Right forelimb (tissue), 1 donor: ENCODE measurements around the gene CXCL16.

Experiments used
- DNase-seq: peaks from one replicate; pipeline ENCODE4 v3.0.0-alpha.2; 2018

The CXCL16 gene

DNA sequence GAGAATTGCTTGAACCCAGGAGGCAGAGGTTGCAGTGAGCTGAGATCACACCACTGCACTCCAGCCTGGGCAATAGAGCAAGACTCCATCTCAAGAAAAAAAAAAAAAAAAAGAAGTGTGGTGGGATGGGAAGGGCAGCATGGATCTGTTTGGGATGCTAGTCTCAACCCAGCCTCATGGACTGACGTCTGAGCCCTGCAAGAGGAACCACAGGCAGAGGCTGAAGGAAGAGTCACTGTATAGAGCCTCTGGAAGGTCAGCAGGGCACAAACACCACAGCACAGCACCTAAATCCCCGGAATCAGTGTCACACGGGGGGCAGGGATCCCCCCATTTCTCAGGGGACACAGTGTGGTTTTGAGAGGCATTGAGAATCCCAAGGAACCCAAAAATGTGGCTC is 10.9 kb upstream of the CXCL16 start:
- no peak for DNase-seq

DNA sequence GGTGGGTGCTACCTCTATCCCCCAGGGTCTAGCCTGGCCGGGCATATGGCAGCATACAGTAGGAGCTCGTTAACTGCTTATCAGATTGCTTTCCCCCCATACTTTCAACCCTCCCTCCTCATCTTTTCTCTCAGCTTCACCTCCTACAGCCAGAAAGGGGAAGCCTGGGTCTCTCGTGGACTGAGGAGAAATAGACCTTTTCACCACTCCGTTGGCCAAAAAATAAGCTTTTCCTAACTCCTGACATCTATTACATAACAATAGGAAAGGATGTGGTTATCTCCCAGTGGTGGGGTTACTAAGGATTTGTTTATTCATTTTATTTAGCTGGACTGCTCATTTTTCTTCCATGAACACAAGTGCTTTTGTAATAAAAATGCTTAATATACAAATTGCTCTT is 9.0 kb upstream of the CXCL16 start:
- DNase-seq: no peak

DNA sequence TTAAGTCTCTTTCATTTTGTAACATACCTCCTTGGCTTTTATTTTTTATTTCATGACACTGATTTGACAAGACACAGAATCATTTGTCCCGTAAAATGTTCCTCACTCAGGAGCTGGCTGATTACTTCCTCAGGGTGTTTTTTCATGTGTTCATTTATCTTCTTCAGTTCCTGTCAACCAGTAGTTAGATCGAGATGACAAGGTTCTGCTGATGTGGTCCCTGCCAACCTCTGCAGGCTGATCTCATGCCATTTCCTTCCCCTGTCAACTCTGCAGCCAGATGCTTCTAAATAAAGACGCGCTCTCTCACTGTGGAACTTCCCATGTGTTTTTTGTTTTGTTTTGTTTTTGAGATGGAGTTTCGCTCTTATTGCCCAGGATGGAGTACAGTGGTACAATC is 8.1 kb upstream of the CXCL16 start:
- no peak for DNase-seq

DNA sequence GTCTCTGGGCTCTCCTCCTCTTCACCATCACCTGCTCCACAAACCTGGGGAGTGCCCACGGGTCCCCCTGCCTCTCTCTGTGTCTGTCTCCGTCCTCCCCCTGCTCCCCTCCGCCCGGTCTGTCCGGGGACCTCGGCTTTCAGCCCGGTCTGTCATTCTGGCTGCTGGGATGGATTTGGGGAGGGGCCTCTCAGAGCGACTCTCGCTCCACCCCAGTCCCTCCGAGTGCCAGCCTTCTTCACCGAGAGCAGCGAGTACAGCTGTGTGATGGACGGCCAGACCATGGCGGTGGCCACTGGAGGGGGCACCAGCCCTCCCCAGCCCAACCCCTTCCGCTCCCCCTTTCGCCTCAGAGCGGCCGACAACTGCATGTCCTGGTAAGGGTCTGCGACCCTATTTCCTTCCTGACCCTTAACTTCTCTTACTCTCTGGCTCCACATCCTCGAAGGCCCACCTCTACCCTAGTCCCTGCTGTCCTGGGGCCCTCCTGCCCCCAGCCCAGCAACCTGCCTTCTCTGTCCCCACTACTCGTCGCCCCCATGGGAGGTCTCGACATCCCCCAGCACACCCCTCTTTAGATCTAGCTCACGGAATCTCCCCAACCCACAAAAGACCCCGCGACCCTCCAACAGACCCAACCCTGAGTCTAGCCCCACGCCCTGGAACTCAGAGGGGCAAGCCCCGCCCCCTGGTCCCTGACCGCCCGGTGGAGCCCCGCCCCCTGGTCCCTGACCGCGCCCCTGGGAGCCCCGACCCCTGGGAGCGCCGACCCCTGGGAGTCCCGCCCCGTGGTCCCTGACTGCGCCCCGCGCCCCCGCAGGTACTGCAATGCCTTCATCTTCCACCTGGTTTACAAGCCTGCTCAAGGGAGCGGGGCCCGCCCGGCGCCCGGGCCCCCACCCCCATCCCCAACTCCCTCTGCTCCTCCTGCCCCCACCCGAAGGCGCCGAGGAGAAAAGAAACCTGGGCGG is 5.6 kb upstream of the CXCL16 start:
- no peak for DNase-seq

DNA sequence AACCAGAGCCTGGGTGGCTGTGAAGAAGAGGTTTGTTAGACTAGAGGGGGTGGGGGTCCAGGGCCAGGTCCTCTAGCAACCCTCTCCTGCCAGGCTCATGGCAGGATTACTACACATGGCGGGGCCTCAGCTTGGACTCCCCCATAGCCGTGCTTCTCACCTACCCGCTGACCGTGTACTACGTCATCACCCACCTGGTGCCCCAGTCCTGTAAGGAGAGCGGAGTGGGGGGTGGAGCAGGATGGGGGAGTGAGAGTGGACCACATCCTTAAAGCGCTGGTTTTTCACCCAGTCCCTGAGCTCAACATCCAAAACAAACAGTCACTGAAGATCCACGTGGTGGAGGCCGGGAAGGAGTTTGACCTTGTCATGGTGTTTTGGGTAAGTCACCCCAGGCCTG is 4.2 kb upstream of the CXCL16 start:
- no peak for DNase-seq

DNA sequence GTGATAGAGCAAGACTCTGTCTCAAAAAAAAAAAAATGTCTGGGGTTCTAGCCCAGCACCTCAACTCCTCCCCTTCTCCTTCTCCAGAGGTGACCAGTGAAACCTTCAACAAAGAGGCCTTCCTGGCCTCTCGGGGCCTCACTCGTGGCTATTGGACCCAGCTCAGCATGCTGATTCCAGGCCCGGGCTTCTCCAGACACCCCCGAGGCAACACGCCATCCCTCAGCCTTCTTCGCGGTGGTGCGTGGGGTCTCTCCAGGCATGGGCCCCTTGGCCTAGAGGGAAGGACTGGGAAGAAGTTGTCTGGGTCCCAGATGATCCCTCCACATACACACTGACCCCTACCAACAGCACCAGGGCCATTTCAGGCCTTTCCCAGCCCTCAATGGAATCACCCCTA is 3.5 kb upstream of the CXCL16 start:
- DNase-seq: no peak

DNA sequence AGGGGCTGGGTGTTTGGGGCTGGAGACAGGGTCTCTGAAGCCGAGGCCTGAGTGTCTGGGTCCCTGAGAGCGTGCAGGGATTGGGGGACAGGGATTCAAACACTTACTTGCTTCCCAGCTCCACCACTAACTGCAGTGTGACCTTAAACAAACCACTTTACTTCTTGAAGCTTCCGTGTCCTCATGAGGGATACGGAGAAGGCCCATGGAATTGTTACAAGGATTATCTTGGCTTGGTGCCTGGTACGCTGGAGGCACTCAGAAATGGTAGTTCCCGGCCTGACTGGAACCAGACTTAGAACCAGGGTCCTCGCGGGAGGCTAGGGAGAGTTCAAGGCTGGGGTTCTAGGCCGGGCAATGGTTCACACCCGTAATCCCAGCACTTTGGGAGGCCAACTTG is 2.9 kb upstream of the CXCL16 start:
- DNase-seq: no peak

DNA sequence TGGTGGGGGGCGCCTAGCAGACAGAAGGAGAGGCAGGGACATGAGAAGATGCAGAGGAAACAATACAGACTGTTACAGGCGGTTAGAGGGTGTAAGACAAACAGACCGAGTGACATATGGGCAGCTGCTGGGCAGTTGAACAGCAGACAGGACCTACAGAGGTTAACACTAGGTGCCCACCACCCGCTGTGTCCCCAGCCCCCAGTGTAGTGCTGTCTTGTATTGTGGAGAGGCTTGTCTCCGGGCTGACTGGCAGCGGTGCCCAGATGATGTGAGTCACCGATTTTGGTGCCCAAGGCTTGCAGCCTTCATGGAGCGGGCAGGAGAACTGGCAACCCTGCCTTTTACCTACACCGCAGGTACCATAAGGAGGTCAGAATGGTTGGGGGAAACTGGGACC is 2.4 kb upstream of the CXCL16 start:
- DNase-seq: no peak

DNA sequence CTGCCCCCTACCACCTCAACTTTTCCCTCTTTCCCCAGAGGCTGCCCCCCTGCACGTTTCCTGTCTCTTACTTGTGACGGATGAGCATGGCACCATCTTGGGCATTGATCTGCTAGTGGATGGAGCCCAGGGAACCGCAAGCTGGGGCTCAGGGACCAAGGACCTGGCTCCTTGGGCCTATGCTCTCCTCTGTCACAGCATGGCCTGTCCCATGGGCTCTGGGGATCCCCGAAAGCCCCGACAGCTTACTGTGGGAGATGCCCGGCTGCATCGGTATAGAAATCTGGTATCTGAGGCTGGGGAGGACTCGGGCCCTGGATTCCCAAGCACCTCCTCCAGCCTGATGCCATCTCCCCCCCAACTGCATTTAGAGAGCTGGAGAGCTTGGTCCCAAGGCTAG is 1.8 kb upstream of the CXCL16 start:
- no peak for DNase-seq

DNA sequence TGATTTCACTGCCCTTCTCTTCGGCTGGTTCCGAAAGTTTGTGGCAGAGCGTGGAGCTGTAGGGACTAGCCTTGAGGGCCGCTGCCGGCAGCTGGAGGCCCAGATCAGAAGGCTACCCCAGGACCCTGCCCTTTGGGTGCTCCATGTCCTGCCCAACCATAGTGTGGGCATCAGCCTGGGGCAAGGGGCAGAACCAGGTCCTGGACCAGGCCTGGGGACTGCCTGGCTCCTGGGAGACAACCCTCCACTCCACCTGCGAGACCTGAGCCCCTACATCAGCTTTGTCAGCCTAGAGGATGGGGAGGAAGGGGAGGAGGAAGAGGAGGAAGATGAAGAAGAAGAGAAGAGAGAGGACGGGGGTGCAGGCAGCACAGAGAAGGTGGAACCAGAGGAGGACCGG is 856 bp upstream of the CXCL16 start:
- DNase-seq: no peak

DNA sequence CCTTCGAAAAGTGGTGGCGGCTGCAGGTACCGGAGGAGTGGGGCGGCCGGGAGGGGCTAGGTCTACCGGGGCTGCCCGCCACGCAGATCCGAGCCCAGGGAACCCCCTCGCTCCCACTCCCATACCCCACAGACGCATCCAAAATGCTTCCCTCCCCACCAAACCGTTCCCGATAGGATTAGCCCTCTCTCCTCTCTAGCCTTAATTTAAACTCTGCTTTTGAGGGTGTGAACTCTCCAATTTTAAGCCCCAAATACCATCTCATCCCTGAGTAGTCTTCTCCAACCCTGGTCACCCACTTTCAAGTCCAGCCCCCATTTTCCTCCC is 260 bp upstream of the CXCL16 start:
- DNase-seq: no peak

DNA sequence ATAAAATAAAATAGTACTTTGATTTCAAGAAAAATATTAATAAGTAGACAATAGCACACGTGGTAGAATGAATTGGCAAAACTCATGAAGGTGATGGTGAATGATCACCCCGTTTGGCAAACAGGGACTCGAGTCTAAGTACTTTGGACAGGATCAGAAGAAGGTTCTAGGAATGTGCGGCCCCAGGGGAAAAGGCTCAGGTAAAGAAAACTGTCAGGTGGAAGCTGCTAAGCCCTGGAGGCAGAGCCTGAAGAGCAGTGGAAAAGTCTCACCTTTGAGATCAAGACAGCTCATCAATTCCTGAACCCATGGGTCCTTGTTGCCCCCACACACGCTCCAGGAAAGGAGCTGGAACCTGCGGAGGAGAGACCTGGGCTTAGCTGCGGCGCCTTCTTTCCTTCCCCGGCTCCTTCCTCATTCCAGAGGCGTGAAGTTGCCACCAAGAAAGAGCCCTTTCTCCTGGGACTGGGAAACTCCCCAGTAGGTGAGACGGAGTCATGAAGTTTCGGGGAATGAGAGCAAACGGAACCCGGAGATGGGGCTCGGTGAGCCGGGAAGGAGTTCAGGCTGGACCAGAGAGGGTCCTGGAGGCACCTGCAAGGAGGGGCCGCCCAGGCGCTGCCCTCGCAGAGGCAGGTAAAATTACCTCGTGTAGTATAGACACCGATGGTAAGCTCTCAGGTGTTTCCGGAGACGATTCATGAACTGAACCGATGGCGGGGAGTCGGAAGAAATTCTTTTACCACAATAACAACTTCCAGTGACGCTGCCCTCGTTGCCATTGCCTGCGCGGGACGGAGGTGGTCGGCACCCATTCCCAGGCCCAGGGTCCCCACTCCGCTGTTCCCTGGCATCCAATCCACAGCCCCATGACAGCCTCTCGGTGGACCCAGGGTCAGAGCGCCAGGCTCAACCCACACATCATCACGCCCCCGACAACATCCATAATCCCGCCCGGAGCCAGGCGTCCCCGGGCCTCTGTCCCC is 1.3 kb downstream of the CXCL16 start:
- DNase-seq: no peak

DNA sequence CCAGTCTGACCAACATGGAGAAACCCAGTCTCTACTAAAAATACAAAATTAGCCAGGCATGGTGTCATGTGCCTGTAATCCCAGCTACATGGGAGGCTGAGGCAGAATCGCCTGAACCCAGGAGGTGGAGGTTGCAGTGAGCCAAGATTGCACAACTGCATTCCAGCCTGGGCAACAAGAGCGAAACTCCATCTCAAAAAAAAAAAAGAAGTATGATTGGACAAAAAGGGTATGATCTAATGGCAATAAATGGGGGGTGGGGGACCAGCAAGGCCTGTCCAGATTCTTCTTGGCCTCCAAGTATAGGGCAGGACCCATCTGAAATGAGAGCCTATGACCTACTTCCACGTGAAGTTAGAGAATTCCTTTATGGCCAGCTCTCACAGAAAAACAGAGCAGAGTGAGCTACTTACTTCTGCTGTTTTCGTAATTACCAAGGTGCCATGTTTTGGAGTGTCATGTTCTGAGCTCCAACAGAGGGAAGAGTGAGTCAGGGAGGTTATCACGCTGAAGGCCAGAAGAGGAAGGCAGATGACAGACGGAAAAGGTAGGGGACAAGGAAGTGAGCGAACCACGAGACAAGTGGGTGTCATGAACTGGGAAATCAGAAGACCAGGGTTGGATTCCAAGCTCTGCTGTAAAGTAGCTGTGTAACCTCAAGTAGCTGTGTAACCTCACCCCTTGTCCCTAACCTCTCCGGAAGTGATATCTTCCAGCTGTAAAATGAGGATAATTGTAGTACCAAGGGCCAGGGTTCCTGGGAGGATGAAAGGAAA is 3.7 kb downstream of the CXCL16 start:
- no peak for DNase-seq

DNA sequence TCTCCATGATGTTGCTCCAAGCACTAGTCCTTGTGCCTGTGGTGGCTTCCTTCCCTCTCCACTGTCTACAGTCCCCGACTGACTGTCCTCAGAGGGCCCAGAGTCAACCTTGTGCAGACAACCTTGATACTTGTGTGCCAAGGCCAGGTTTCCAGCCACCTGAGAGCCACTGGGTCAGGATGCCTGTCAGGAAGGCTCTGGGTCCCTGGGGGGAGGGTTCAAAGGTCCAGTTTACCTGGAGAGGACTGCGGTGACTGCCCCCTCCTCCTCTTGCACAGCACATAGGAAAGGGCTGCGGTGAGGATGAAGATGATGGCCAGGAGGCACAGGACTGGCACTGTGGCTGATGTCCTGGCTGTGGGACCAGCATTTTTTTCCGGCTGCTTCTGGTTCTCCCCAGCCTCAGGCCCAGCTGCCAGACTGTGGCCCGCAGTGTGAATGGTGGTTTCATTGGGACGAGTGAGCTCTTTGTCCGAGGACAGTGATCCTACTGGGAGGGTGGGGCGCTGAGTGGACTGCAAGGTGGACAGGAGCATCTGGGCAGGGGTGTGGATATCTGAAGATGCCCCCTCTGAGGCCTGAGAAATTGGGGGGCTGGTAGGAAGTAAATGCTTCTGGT is 4.8 kb downstream of the CXCL16 start:
- DNase-seq: no peak

DNA sequence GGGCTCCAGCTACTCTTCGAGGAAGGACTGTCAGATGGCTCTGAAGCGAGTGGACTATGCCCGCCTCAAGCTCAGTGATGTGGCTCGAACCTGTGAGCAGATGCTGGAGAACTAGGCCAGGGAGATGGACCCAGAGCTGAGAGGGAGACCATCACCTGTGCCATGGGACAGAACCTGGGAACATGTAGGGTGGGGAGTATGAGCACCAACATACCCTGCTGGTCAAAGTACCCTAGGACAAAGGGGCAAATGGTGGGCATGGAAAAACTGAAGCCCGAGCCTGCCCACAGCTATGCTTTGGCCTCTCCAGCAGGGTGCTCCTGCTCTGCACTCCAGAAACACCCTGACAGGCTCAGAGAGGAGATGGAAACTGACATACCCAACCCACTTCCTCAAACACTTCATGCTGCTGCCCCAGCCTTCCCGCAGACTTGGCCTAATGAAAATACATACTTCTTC is 6.6 kb downstream of the CXCL16 start:
- no peak for DNase-seq

DNA sequence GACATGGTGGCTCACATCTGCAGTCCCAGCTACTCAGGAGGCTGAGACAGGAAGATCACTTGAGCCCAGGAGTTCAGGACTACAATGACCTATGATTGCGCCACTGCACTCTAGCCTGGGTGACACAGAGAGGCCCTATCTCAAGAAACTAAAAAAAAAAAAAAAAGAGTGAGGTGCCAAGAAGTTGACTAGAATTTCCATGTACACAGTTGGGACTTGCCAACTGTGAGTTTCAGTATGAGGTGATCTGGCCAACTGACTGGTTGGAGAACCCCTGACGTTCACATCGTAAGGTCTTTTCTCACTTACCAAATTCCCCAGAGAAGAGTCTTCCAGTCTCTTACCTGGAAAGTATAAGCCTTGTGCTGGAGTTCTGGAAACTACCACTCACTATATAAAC is 11.6 kb downstream of the CXCL16 start:
- no peak for DNase-seq

DNA sequence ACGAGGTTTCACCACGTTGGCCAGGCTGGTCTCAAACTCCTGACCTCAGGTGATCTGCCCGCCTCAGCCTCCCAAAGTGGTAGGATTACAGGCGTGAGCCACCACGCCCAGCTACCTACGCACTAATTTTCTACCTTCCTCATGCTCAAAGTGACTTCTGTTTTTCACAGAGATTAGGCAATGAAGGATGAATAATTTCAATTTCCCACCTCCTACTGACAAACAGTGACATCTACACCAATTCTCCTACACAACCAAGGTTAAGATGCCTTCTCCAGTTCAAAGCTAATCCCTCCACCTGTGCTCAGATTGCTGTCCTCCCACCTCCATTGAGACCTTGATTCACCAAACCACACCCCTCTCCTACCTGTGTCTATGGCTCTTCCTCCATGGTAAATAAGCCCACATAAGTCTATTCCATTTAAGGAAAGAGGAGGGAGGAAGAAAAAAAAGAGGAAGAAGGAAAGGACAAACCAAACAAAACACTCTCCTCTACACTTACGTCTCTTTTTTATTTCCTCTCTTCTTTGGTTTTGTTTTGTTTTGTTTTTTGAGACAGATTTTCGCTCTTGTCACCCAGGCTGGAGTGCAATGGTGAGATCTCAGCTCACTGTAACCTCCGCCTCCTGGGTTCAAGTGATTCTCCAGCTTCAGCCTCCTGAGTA is 13.9 kb downstream of the CXCL16 start:
- no peak for DNase-seq

DNA sequence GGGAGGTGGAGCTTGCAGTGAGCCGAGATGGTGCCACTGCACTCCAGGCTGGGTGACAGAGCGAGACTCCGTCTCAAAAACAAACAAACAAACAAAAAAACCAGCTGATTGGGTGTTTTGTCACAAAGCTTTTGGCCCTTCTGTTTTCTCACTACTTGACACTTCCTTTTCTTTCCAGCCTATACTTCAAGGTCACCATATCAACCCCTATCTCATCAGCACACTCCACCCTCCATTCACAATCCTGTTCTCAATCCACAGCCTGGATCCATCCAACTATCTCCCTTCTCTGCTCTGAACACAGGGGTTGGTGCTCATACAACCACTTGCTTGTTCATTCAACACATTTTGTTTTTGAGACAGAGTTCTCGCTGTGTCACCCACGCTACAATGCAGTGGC is 15.1 kb downstream of the CXCL16 start:
- no peak for DNase-seq

DNA sequence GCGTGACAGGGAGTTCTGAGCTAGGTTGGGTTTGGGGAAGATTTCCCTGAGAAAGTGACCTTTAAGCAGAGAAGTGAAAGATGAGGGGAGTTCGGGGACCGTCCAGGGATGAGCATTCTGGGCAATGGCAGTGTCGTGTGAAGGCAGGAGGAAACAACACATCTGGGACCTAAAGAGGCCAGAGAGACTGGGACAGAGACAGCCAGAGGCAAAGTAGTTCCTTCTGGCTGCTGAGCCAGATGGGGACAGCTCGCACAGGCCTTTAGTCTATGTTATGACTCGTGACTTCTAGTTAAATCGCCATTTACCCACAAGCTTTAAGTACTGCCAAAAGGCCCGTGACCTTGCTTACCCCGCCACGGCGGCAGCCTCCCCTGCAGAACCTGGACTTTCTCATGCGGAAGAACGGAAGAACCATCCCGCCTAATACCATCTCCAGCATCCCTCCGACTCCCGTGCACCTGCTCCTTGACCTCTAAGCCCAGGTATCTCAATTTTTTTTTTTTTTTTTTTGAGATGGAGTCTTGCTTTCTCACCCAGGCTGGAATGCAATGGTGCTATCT is 17.0 kb downstream of the CXCL16 start:
- no peak for DNase-seq

DNA sequence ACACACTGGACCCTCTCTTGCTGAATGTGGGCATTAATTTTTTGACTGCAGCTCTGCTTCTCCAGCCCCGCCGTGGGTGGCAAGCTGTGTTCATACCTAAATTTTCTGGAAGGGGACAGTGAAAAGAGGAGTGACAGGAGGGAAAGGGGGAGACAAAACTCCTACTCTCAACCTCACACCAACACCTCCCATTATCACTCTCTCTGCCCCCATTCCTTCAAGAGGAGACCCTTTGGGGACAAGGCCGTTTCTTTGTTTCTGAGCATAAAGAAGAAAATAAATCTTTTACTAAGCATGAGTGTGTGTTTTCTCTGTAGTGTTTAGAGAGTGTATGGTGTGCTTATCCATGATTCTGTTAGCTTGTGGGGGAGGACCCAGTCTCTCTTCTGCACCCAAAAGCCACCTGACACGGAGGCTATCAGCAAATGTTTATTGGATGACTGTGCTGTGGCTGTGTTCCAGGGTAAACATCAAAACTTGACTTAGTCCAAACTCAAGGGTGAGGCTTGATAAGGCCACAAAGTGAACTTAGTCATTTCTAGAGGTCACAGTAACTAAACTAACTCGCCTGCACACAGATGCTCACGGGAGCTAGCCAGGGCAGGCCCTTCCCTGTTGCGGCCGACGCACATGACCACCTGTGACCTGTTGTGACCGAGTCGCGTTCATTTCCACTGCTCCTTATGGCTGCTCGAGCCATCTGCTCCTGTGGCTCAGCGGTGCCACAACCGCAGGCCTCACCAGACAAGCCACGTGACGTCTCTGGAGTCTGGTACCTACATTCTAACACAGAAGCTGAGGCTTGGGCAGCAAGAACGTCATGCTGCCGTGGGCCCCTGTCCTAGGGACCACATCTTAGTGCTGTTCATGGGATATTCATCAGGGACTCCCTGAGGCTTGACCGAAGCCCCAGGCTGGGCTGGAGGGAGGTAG is 18.3 kb downstream of the CXCL16 start:
- no peak for DNase-seq
